Measurements from ENCODE around the gene FBXO2.

The FBXO2 gene

DNA sequence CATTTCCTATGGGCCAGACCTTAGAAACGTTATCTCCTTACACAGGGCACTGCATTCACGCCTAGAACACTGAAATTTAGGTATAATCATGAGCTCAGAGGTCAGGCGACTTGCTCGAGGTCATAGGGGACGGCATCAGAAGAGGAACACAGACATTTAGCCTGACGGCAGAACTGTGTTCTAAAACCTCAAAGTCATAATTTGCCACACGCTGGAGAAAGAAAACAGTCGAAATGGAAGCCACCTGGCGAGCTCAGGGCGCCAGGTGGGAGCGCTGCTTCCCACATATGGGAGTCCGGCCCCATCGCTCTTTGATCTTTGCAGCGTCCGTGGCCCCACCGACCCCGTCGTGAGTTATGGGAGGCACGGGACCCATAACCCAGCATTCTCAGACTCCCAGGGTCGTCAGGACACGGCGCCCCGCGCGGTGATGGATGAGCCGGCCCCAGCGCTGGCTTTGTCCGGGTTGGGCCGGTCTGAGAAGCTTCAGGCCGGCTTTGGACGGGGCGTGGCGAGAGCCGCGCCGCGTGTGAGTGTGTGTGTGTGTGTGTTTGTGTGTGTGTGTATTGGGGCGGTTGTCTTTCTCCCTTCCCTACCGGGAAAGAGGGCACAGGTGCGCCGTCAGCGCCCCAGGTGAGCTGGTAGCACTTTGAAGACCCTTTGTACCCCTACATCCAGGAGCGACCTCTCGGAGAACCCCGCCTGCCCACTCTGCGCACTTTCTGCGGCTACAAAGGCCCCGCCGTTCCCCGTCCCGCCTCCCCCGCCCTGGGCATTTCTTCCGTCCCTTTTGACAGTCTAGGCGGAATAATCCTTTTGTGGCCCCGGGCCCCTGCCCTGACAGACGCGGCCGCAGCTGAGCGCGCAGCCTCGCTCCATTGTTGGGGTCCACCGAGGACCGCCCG, 36.4 kb upstream of the FBXO2 start:
- TF ChIP-seq, protein P1, sequence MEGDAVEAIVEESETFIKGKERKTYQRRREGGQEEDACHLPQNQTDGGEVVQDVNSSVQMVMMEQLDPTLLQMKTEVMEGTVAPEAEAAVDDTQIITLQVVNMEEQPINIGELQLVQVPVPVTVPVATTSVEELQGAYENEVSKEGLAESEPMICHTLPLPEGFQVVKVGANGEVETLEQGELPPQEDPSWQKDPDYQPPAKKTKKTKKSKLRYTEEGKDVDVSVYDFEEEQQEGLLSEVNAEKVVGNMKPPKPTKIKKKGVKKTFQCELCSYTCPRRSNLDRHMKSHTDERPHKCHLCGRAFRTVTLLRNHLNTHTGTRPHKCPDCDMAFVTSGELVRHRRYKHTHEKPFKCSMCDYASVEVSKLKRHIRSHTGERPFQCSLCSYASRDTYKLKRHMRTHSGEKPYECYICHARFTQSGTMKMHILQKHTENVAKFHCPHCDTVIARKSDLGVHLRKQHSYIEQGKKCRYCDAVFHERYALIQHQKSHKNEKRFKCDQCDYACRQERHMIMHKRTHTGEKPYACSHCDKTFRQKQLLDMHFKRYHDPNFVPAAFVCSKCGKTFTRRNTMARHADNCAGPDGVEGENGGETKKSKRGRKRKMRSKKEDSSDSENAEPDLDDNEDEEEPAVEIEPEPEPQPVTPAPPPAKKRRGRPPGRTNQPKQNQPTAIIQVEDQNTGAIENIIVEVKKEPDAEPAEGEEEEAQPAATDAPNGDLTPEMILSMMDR (IDR thresholded peaks at IDR 0.05; ENCODE audit: low read depth, low read length, missing control alignments): no peak
- DNase-seq (ENCODE audit: low read depth): no peak
- H3K4me3 ChIP-seq (ENCODE audit: low read depth, low read length): no peak overlapping the region

GRCh38 chr1:11688506-11688905, 34.3 kb upstream of the FBXO2 start:
- H3K4me3 ChIP-seq (ENCODE audit: low read depth, low read length): no peak overlapping the region
- DNase-seq (ENCODE audit: low read depth): no peak
- TF ChIP-seq, protein P1 (IDR thresholded peaks at IDR 0.05; ENCODE audit: low read depth, low read length, missing control alignments): no peak

DNA sequence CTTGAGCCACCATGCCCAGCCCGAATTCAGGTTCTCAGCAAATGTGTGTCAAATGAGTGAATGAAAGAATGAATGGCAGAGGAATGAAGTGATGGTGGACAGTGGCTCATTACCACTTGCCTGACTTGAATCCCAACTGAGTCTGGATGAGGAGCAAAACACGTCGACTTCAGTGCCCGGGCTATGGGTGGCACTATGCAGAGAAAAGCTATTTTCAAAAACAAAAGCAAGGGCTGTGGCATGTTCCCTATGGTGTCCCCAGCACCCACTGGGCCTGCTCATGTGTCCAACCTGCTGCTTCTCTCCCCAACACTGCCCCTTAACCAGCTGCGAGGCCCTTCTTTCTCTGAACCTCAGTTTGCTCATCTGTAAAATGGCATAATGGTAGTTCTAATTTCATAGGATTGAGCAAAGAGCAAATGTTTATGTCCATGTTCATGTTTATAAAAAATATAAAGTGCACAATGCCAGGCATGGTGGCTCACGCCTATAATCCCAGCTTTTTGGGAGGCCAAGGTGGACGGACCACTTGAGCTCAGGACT, 31.1 kb upstream of the FBXO2 start:
- no peak for DNase-seq (ENCODE audit: low read depth)
- H3K4me3 ChIP-seq (ENCODE audit: low read depth, low read length): no peak overlapping the region
- TF ChIP-seq, protein P1 (IDR thresholded peaks at IDR 0.05; ENCODE audit: low read depth, low read length, missing control alignments): no peak

GRCh38 chr1:11684070-11684469, 29.8 kb upstream of the FBXO2 start:
- TF ChIP-seq, protein P1 (IDR thresholded peaks at IDR 0.05; ENCODE audit: low read depth, low read length, missing control alignments): no peak
- H3K4me3 ChIP-seq (ENCODE audit: low read depth, low read length): no peak overlapping the region
- no peak for DNase-seq (ENCODE audit: low read depth)

GRCh38 chr1:11682799-11683198, 28.6 kb upstream of the FBXO2 start:
- no peak overlapping the region for H3K4me3 ChIP-seq (ENCODE audit: low read depth, low read length)
- no peak for DNase-seq (ENCODE audit: low read depth)

DNA sequence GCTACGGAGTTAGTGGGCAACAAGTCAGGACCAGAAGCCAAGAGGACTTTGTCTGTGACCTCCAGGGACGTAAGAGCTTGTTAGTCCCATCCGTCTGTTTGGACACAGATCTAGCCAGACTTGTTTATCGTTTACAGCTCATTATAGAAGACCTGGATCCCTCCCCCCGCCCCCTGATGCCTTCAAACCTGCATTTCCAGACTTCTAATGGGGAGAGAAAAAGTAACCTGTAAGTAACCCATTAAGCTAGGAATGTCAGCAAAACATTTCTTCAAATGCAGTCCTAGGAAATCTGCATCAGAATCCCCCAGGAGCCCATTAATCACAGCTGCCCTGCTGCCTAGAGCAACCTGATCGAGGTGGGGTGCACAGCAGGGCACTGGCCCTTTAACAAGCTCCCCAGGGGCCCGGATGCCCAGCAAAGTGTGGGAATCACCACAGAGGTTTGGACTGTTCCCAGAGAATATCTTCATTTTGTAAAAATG, 28.1 kb upstream of the FBXO2 start:
- no peak for DNase-seq (ENCODE audit: low read depth)
- H3K4me3 ChIP-seq (ENCODE audit: low read depth, low read length): no peak overlapping the region
- TF ChIP-seq, protein P1 (IDR thresholded peaks at IDR 0.05; ENCODE audit: low read depth, low read length, missing control alignments): no peak

More at GRCh38 chr1:11682799-11683198, 28.6 kb upstream of the FBXO2 start:
- TF ChIP-seq, protein P1 (IDR thresholded peaks at IDR 0.05; ENCODE audit: low read depth, low read length, missing control alignments): no peak
